Upper lobe of right lung (tissue), 1 donor: ENCODE results near the gene MED27. TPM values are rescaled to one million over a fixed set of nuclear protein-coding genes. Genes with fewer than 3 reads are reported as not detected.

ENCODE experiments used
- ATAC-seq: fragments of 200-7000 bp; cut with Tn5 transposase; one replicate; pipeline ENCODE4 v1.9.1; 2020; ENCODE audit warnings: mild to moderate bottlenecking, moderate library complexity
- DNase-seq: peaks from one replicate; pipeline ENCODE4 v3.0.0-alpha.2; 2020
- H3K27ac ChIP-seq: fragments of 200-600 bp; one replicate; pipeline ENCODE4 v1.8.0; 2022
- H3K27me3 ChIP-seq: fragments of 200-600 bp; one replicate; pipeline ENCODE4 v1.8.0; 2022; ENCODE audit warnings: mild to moderate bottlenecking
- H3K36me3 ChIP-seq: fragments of 200-600 bp; one replicate; pipeline ENCODE4 v1.8.0; 2022
- H3K4me1 ChIP-seq: fragments of 200-600 bp; one replicate; pipeline ENCODE4 v1.8.0; 2022
- H3K4me3 ChIP-seq: fragments of 200-600 bp; one replicate; pipeline ENCODE4 v1.8.0; 2022; ENCODE audit warnings: mild to moderate bottlenecking
- H3K9me3 ChIP-seq: fragments of 200-600 bp; one replicate; pipeline ENCODE4 v1.8.0; 2022
- CTCF ChIP-seq: fragments of 200-600 bp; IDR thresholded peaks from one replicate; pipeline ENCODE4 v1.8.0; 2022; ENCODE audit warnings: antibody characterized with exemption
- intact Hi-C: fragments of 100-400 bp; cut with DNase I; formaldehyde crosslinking; loops from one replicate; pipeline ENCODE4 v1.11.0; 2022
- total RNA-seq: library from RNA; stranded (reverse); fragmentation: NEBNext Ultra II Directional; extraction: Animal tissue kit (Norgen Biotek cat#: 25700); gene quantifications from one replicate; pipeline ENCODE4 v1.2.1, GENCODE V29; 2021
- donor health status: DM: no; HTN: yes; CAD: no; lungs with severe emphysema.

MED27 gene
- total RNA-seq, 1 donor from 2014 or later, result 14.2 TPM

- intact Hi-C loops, result no loop called here
- Histone ChIP-seq H3K36me3 (no peaks in the 10 kb centered on the region), H3K27ac (no peak overlapping the region), H3K27me3 (no peaks in the 10 kb centered on the region), H3K4me3 (no peak overlapping the region), H3K9me3 (no peaks in the 10 kb centered on the region), H3K4me1 (no peaks in the 10 kb centered on the region)
- no peak for DNase-seq
- no peak for TF ChIP-seq CTCF
- ATAC-seq, result no peak
These were observed 92.4 kb downstream of the MED27 start for GRCh38 chr9:131987232-131987631.

- no peak for TF ChIP-seq CTCF
- DNase-seq (no peak), ATAC-seq (no peak)
- Histone ChIP-seq H3K27me3 (no peaks in the 10 kb centered on the region), H3K27ac (no peak overlapping the region), H3K4me1 (no peaks in the 10 kb centered on the region), H3K36me3 (no peaks in the 10 kb centered on the region), H3K9me3 (no peaks in the 10 kb centered on the region), H3K4me3 (no peak overlapping the region)
- intact Hi-C loops, result no loop called here
These were observed 93.1 kb downstream of the MED27 start for GRCh38 chr9:131986576-131986975.

GRCh38 chr9:131986089-131986488 is 93.6 kb downstream of the MED27 start:
- TF ChIP-seq CTCF, result no peak

GRCh38 chr9:131984564-131984963 is 95.1 kb downstream of the MED27 start:
- no peaks in the 10 kb centered on the region for H3K4me1 ChIP-seq
- DNase-seq (no peak), ATAC-seq (no peak)
- no peaks in the 10 kb centered on the region for H3K27me3 ChIP-seq
- no peak overlapping the region for H3K4me3 ChIP-seq
- H3K27ac ChIP-seq, result no peak overlapping the region
- H3K36me3 ChIP-seq, result no peaks in the 10 kb centered on the region
- intact Hi-C loops, result no loop called here
- no peak for TF ChIP-seq CTCF
- no peaks in the 10 kb centered on the region for H3K9me3 ChIP-seq

More at GRCh38 chr9:131986089-131986488, 93.6 kb downstream of the MED27 start:
- Histone ChIP-seq H3K27me3 (no peaks in the 10 kb centered on the region), H3K36me3 (no peaks in the 10 kb centered on the region), H3K27ac (no peak overlapping the region), H3K4me1 (no peaks in the 10 kb centered on the region), H3K9me3 (no peaks in the 10 kb centered on the region), H3K4me3 (no peak overlapping the region)
- ATAC-seq (no peak), DNase-seq (no peak)
- intact Hi-C loops, result no loop called here

- Histone ChIP-seq H3K27me3 (no peaks in the 10 kb centered on the region), H3K27ac (no peak overlapping the region), H3K4me3 (no peak overlapping the region), H3K36me3 (no peaks in the 10 kb centered on the region), H3K9me3 (no peaks in the 10 kb centered on the region), H3K4me1 (no peaks in the 10 kb centered on the region)
- no peak for ATAC-seq
- intact Hi-C loops, result no loop called here
- no peak for TF ChIP-seq CTCF
- DNase-seq, result no peak
These were observed 96.9 kb downstream of the MED27 start for GRCh38 chr9:131982671-131983239.

GRCh38 chr9:131982102-131982501 is 97.6 kb downstream of the MED27 start:
- Histone ChIP-seq H3K4me3 (no peak overlapping the region), H3K36me3 (no peaks in the 10 kb centered on the region), H3K9me3 (no peaks in the 10 kb centered on the region), H3K4me1 (peaks cover 4% of the 10 kb centered on the region), H3K27ac (no peak overlapping the region), H3K27me3 (no peaks in the 10 kb centered on the region)
- no peak for TF ChIP-seq CTCF
- no peak for ATAC-seq
- DNase-seq, result no peak
- intact Hi-C loops, result no loop called here
